GM12891 (cell line): ENCODE data around the gene GRM7.

Source experiments
- POLR2A ChIP-seq: IDR thresholded peaks from 2 replicates; pipeline ENCODE4 v1.6.1; 2011; ENCODE audit warnings: low read depth, low read length, control low read depth
- POLR2AphosphoS5 ChIP-seq: IDR thresholded peaks from 2 replicates; pipeline ENCODE4 v1.6.1; 2011; ENCODE audit warnings: low read depth, low read length, control low read depth
- TAF1 ChIP-seq: IDR thresholded peaks from 2 replicates; pipeline ENCODE4 v1.6.1; 2011; ENCODE audit warnings: low read depth, low read length, control low read depth

DNA sequence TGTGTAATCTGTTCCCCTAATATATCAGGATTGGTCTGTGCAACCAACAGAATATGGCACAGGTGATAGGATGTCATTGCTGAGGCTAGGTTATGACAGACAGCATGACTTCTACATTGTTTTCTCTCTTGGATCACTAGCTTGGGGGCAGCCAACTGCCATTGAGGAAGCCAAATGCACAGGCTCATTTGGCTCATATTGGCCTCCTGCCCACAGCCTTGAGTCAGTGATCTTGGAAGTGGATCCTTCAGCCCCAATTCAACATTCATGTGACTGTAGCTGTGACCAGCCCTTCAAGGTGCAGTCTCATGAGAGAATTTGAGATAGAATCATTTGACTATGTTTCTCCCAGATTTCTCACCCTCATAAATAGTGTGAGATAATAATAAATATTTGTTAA, 675.6 kb downstream of the GRM7 start:
- no peak for TF ChIP-seq POLR2A
- no peak for TF ChIP-seq POLR2AphosphoS5
- no peak for TF ChIP-seq TAF1
